Mesothelial cell of epicardium (in vitro differentiated cells): ENCODE data around the gene CSNK1D. TPM values are rescaled to one million over a fixed set of nuclear protein-coding genes. Genes with fewer than 3 reads are reported as not detected.
"Not testable (repeated sequence)": the region's sequence is repeated elsewhere in the genome, so short reads cannot be mapped to it uniquely, and the experiment has no call there.

ENCODE experiments used
- DNase-seq, 2 experiments: peaks; one replicate each; pipeline ENCODE4 v3.0.0; 2021; ENCODE audit warnings: low spot score in 2 of 2; ENCODE audit not compliant: unreplicated experiment in 2 of 2
- H3K27ac Mint-ChIP-seq: 2 replicates; pipeline ENCODE4 v1.8.0; 2021; ENCODE audit warnings: mixed read lengths
- H3K27me3 Mint-ChIP-seq: 2 replicates; pipeline ENCODE4 v1.8.0; 2021; ENCODE audit warnings: low read depth, mixed read lengths
- H3K36me3 Mint-ChIP-seq: 2 replicates; pipeline ENCODE4 v1.8.0; 2021; ENCODE audit warnings: mixed read lengths
- H3K4me1 Mint-ChIP-seq: 2 replicates; pipeline ENCODE4 v1.8.0; 2021; ENCODE audit warnings: mixed read lengths
- H3K4me3 Mint-ChIP-seq: 2 replicates; pipeline ENCODE4 v1.8.0; 2021; ENCODE audit warnings: mild to moderate bottlenecking, moderate library complexity, mixed read lengths
- H3K9me3 Mint-ChIP-seq: 2 replicates; pipeline ENCODE4 v1.8.0; 2021; ENCODE audit warnings: mixed read lengths
- total RNA-seq: library from RNA; stranded (reverse); gene quantifications from 3 replicates; pipeline ENCODE4 v1.2.1, GENCODE V29; 2021
- TF ChIP-seq, protein P1 (sequence below): fragments of 200-600 bp; sonication (generic); IDR thresholded peaks from one replicate; pipeline ENCODE4 v1.5.0; 2021; ENCODE audit warnings: antibody characterized with exemption; ENCODE audit not compliant: unreplicated experiment

The CSNK1D gene
- total RNA-seq, 1 donor from 2014 or later: 204 TPM

DNA sequence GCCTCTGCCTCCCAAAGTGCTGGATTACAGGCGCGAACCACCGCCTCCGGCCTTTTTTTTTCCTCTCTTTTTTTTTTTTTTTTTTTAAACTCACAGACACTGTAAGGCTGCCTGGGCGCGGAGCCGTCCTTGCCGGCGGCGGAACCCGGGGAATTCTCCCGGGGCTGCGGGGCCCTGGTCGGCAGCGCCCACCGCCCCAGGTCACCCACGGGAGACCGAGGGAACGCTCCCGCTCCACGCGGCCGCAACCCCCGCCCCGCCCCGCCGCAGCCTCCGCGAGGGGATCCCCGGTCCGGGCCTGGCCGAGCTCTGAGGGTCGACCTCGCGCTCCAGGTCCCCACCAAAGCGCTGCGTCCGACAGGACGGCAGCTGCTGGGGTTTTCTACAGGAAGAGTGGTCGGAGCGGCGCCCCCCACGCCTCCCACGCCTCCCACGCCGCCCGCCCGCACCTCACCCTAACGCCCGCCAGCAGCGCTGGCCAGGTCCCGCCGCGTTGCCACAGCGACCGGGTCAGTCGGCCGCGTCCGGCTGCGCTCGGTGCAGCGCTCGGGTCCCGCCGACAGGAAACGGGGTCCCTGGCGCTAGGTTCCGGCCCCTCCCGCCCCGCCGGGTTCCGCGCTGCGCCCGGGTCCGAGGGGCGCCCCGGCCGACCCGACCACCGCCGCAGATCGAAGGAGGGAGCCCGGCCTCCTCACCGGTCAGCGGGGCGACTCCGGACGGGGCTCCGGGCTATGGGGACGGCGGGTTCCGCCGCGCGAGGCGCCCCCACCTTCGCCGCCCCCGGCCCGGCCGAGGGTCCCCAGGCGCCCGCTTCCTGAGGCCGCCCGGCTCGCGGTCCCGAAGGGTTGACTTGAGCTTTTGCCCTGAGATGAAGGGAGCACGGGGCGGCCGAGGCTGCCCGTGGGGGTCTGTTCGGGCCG, 60.9 kb downstream of the CSNK1D start, which contains the start of gene CCDC57:
CCDC57 (minus strand) TSS at position 512 of the 920 bp plus-strand sequence. CDS start 10,898 bp downstream, outside the sequence.
- DNase-seq: peak in 1 of 2 experiments; percentile 79
- Mint-ChIP-seq H3K4me3 (peak within 1 kb of the TSS; percentile 68), H3K36me3 (peaks cover 2% of the 10 kb centered on the region), H3K9me3 (no peaks in the 10 kb centered on the region), H3K27me3 (no peaks in the 10 kb centered on the region), H3K4me1 (peaks cover 11% of the 10 kb centered on the region), H3K27ac (peak within 1 kb of the TSS; percentile 25)
- TF ChIP-seq, protein P1, sequence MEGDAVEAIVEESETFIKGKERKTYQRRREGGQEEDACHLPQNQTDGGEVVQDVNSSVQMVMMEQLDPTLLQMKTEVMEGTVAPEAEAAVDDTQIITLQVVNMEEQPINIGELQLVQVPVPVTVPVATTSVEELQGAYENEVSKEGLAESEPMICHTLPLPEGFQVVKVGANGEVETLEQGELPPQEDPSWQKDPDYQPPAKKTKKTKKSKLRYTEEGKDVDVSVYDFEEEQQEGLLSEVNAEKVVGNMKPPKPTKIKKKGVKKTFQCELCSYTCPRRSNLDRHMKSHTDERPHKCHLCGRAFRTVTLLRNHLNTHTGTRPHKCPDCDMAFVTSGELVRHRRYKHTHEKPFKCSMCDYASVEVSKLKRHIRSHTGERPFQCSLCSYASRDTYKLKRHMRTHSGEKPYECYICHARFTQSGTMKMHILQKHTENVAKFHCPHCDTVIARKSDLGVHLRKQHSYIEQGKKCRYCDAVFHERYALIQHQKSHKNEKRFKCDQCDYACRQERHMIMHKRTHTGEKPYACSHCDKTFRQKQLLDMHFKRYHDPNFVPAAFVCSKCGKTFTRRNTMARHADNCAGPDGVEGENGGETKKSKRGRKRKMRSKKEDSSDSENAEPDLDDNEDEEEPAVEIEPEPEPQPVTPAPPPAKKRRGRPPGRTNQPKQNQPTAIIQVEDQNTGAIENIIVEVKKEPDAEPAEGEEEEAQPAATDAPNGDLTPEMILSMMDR: no peak

GRCh38 chr17:82210655-82211054, 62.8 kb downstream of the CSNK1D start:
- H3K27me3 Mint-ChIP-seq, H3K4me3 Mint-ChIP-seq, H3K9me3 Mint-ChIP-seq, H3K27ac Mint-ChIP-seq, DNase-seq, H3K36me3 Mint-ChIP-seq: not testable (repeated sequence)
- H3K4me1 Mint-ChIP-seq: peaks cover 21% of the 10 kb centered on the region

- Mint-ChIP-seq H3K36me3 (peaks cover 5% of the 10 kb centered on the region), H3K4me3 (no peak overlapping the region), H3K4me1 (peaks cover 14% of the 10 kb centered on the region), H3K9me3 (no peaks in the 10 kb centered on the region), H3K27me3 (no peaks in the 10 kb centered on the region), H3K27ac (peak overlapping the region; percentile 88)
- peak in 1 of 2 experiments; percentile 78 for DNase-seq
- TF ChIP-seq, protein P1: peak; percentile 92
These were observed 67.6 kb downstream of the CSNK1D start for GRCh38 chr17:82205720-82206508.

DNA sequence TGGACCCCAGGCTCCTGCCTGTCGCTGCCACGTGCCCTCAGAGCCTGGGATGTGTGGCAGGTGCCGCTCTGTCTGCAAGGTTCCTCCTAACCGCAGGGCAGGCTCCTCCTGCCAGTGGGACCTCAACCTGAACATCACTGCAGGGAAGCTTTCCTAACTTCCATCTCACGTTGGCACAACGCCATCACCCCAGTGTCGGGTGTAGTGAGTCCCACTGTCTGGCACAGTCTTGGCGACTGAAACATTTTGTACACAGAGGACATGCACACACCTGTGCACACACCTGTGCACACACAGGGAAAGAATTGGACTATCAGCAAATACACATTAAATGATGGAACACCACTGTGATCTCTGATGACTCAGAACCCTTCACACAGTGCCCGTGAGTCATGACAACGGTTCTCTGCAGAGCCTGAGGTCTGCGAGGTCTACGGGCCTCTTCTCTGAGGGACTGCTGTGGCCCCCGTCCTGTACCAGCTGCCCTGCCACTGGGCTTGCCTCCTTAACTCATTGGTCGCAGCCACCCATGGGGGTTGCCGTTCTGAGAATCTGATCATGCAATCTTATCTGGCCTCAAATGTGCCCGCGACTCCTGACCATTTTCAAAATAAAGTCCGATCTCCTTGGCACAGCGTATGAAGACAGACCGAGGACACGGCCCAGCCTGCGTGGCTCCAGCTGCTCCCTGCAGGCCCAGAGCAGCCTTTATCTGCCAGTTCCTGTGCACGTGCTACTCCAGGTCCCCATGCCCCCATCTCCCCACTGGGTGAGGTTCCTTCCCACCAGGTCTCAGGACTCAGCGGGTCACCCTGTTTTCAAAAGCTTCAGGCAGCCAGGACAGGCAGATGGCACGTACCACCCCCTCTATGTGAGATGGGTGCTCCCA, 68.4 kb downstream of the CSNK1D start:
- TF ChIP-seq, protein P1: no peak
- Mint-ChIP-seq H3K36me3 (peaks cover 5% of the 10 kb centered on the region), H3K27ac (peak overlapping the region; percentile 16), H3K4me3 (no peak overlapping the region), H3K9me3 (no peaks in the 10 kb centered on the region), H3K4me1 (peaks cover 14% of the 10 kb centered on the region), H3K27me3 (no peaks in the 10 kb centered on the region)
- DNase-seq: no peak

DNA sequence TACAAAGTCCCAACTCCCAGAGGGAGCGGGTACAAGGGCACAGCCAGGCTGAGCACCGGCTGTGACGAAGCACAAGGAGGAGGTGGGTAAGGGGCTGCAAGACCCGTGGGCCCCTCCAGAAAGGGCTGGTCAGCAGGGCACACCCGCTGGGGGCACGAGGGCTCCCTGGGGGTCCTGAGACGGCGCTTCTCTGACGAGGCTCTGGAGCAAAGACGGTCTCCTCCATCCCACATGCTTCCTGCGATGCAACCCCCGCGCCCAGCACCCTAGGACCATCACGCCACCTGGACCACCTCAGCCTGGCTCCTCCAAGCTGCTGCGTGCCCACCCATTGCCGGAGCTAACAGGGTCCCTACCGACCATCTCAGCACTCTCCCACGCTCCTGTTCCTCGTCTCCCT, 69.6 kb downstream of the CSNK1D start:
- Mint-ChIP-seq H3K4me1 (peaks cover 14% of the 10 kb centered on the region), H3K4me3 (no peak overlapping the region), H3K9me3 (no peaks in the 10 kb centered on the region), H3K36me3 (peaks cover 7% of the 10 kb centered on the region), H3K27ac (no peak overlapping the region), H3K27me3 (no peaks in the 10 kb centered on the region)
- TF ChIP-seq, protein P1: no peak
- DNase-seq: no peak
